HG03469 (cell line): ENCODE results near the gene GALNT5.
"Not testable (repeated sequence)": the region's sequence is repeated elsewhere in the genome, so short reads cannot be mapped to it uniquely, and the experiment has no call there.

Experiments
- ATAC-seq: cut with Tn5 transposase; IDR thresholded peaks from one replicate; pipeline ENCODE4 v1.9.1; 2021; ENCODE audit warnings: mild to moderate bottlenecking, moderate library complexity, moderate number of reproducible peaks; ENCODE audit not compliant: unreplicated experiment

Gene GALNT5

GRCh38 chr2:157246765-157247407 is 10.6 kb upstream of the GALNT5 start:
- no peak for ATAC-seq

GRCh38 chr2:157250836-157251235 is 6.7 kb upstream of the GALNT5 start:
- ATAC-seq: no peak

- ATAC-seq: no peak
Observed at GRCh38 chr2:157251932-157252331, 5.6 kb upstream of the GALNT5 start.

GRCh38 chr2:157252529-157252928 is 5.0 kb upstream of the GALNT5 start:
- no peak for ATAC-seq

- ATAC-seq: no peak
Observed at GRCh38 chr2:157254041-157254440, 3.5 kb upstream of the GALNT5 start.

- no peak for ATAC-seq
Observed at GRCh38 chr2:157255746-157256145, 1.8 kb upstream of the GALNT5 start.

GRCh38 chr2:157256626-157257025 is 879 bp upstream of the GALNT5 start:
- ATAC-seq: peak; percentile 98

- ATAC-seq: no peak
Observed at GRCh38 chr2:157258520-157259326, 1.2 kb downstream of the GALNT5 start.

- ATAC-seq: no peak
Observed at GRCh38 chr2:157259386-157259785, 1.9 kb downstream of the GALNT5 start.

- no peak for ATAC-seq
Observed at GRCh38 chr2:157259960-157260359, 2.5 kb downstream of the GALNT5 start.

GRCh38 chr2:157260533-157261198 is 3.2 kb downstream of the GALNT5 start:
- ATAC-seq: no peak

GRCh38 chr2:157261199-157261782 is 3.8 kb downstream of the GALNT5 start:
- no peak for ATAC-seq

- no peak for ATAC-seq
Observed at GRCh38 chr2:157262248-157262647, 4.7 kb downstream of the GALNT5 start.

GRCh38 chr2:157264099-157264498 is 6.6 kb downstream of the GALNT5 start:
- ATAC-seq: no peak

GRCh38 chr2:157265825-157266224 is 8.3 kb downstream of the GALNT5 start:
- ATAC-seq: no peak

- ATAC-seq: no peak
Observed at GRCh38 chr2:157267476-157267875, 10.0 kb downstream of the GALNT5 start.

GRCh38 chr2:157269060-157269459 is 11.6 kb downstream of the GALNT5 start:
- no peak for ATAC-seq

GRCh38 chr2:157269922-157270321 is 12.4 kb downstream of the GALNT5 start:
- peak; percentile 62 for ATAC-seq

GRCh38 chr2:157271590-157272203 is 14.2 kb downstream of the GALNT5 start:
- no peak for ATAC-seq

- ATAC-seq: not testable (repeated sequence)
Observed at GRCh38 chr2:157279311-157279710, 21.8 kb downstream of the GALNT5 start.

- no peak for ATAC-seq
Observed at GRCh38 chr2:157281316-157281715, 23.8 kb downstream of the GALNT5 start.
